ENCODE results near the gene IGSF6. TPM values are rescaled to one million over a fixed set of nuclear protein-coding genes. Genes with fewer than 3 reads are reported as not detected.

The IGSF6 gene
- not detected in 2 replicates for total RNA-seq (ENCODE audit: low replicate concordance)

DNA sequence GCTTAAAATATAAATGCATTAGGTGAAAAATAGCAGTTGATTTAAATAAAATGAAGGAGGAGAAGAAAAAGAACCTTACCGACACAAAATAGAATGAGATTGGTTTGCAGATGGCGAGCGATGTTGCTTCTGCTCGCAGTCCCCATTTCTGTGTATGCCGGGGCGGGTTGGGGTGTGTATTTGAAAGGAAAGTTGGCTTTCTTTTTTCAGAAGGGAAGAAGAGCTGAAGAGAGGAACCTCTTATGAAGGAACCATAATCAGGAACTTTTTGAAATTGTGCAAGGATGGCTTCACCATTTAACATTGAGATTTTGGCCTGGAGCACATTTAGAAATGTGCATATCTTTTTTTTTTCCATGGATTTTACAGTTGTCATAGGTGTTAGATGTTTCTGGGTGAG, at the start of gene IGSF6:
Gene IGSF6 (minus strand): TSS at position 156 of the 400 bp plus-strand sequence. CDS start 10 bp downstream, at position 146.

GRCh38 chr16:21663889-21664647, 11.7 kb upstream of the IGSF6 start, which contains the start of gene OTOA:
TSS of gene OTOA (plus strand) at chr16:21663968. CDS start at chr16:21678515, 14,547 bp downstream.

DNA sequence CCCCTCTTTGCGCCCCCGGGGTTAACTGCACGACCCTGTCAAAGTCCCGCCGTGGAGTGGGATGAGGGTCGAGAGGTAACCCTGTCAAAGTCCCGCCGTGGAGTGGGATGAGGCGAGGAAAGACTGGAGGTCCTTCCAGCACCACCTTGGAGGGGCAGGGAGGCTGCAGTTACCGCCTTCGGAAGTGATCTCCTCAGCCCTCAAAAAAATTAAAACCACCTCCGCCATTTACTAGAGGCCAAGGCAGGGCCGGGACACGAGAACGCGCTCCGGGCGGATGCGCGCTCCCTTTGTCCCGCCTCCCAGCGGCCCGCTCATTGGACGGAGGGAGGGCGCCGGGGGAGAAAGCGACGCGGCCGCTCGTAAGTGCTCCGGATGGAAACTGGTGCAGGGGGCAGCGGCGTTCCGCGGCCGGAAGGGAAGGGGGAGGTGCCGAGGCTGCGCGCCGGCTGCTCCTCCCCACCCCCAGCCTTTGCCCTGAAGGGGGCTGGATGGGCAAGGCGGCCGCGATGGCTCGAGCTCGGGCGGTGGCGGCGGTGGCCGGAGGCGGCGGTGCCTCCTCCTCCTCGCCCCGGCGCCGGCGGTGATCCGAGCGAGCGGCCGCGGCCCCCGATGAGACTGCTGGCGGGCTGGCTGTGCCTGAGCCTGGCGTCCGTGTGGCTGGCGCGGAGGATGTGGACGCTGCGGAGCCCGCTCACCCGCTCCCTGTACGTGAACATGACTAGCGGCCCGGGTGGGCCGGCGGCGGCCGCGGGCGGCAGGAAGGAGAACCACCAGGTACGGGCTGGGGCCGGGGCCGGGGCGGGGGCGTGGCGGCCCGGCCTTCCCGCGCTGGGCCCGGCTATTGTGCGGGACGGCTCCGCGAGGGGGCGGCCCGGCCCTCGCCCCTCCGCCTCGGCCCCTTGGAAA, 53.0 kb downstream of the IGSF6 start, which contains the start of gene METTL9:
Gene METTL9 (plus strand): TSS at position 456 of the 909 bp plus-strand sequence. CDS start 157 bp downstream, at position 613.

Other genes with a start within 250 kb of the IGSF6 start
- gene METTL9, start 53.0 kb downstream of the IGSF6 start, total RNA-seq (ENCODE audit: low replicate concordance), result 76.5 and 103 TPM in 2 replicates
- not detected in 2 replicates for gene OTOA, start 11.4 kb upstream of the IGSF6 start, total RNA-seq (ENCODE audit: low replicate concordance)
- gene NPIPB4, start 205.1 kb upstream of the IGSF6 start, total RNA-seq (ENCODE audit: low replicate concordance), result 14.8 and 20.8 TPM in 2 replicates

Data from smooth muscle cell of the coronary artery (primary cell).